ENCODE measurements around the gene CLRN2. TPM values are rescaled to one million over a fixed set of nuclear protein-coding genes. Genes with fewer than 3 reads are reported as not detected.

CLRN2 gene
- total RNA-seq, 1 experiment from 2014 or later = not detected

- TF ChIP-seq PRRX2 (CRISPR knock-in tag; IDR thresholded peaks at IDR 0.05) (no peak), ELF4 (CRISPR knock-in tag; IDR thresholded peaks at IDR 0.05; ENCODE audit: low read depth) (no peak), CTCF (IDR thresholded peaks at IDR 0.05) (no peak), MYBL2 (CRISPR knock-in tag; IDR thresholded peaks at IDR 0.05) (no peak)
Observed at GRCh38 chr4:17497890-17498523, 17.0 kb upstream of the CLRN2 start (continued).

GRCh38 chr4:17500574-17500973 lies 14.4 kb upstream of the CLRN2 start:
- POLR2A ChIA-PET = no interaction called here
- DNase-seq (ENCODE audit: low spot score) (no peak), ATAC-seq (no peak)
- no peaks in the 10 kb centered on the region for H3K27me3 Mint-ChIP-seq (ENCODE audit: low read depth)
- CTCF ChIA-PET = no interaction called here
- H3K9me3 Mint-ChIP-seq = no peaks in the 10 kb centered on the region
- TF ChIP-seq ZMAT4 (CRISPR knock-in tag; IDR thresholded peaks at IDR 0.05) (no peak), CTCF (IDR thresholded peaks at IDR 0.05) (no peak), CBFB (CRISPR knock-in tag; IDR thresholded peaks at IDR 0.05; ENCODE audit: low read depth) (no peak), ZNF671 (CRISPR knock-in tag; IDR thresholded peaks at IDR 0.05) (no peak), NR2C2 (CRISPR knock-in tag; IDR thresholded peaks at IDR 0.05) (no peak), ZNF532 (CRISPR knock-in tag; IDR thresholded peaks at IDR 0.05; ENCODE audit: borderline replicate concordance) (no peak), NFYB (CRISPR knock-in tag; conservative IDR thresholded peaks at IDR 0.05; ENCODE audit: low read depth) (no peak)
- no peaks in the 10 kb centered on the region for H3K4me1 Mint-ChIP-seq
- H3K36me3 Mint-ChIP-seq = peaks cover 39% of the 10 kb centered on the region
- H3K27ac Mint-ChIP-seq = no peak overlapping the region
- no peak overlapping the region for H3K4me3 Mint-ChIP-seq

- Mint-ChIP-seq H3K9me3 (no peaks in the 10 kb centered on the region), H3K27ac (no peak overlapping the region), H3K4me1 (no peaks in the 10 kb centered on the region), H3K36me3 (peaks cover 42% of the 10 kb centered on the region), H3K4me3 (no peak overlapping the region), H3K27me3 (ENCODE audit: low read depth) (no peaks in the 10 kb centered on the region)
- ATAC-seq = no peak
- POLR2A ChIA-PET = no interaction called here
- DNase-seq (ENCODE audit: low spot score) = no peak
- CTCF ChIA-PET = no interaction called here
- TF ChIP-seq ARID4B (CRISPR knock-in tag; IDR thresholded peaks at IDR 0.05; ENCODE audit: borderline replicate concordance) = no peak
- no peak for TF ChIP-seq FOXJ3 (CRISPR knock-in tag; IDR thresholded peaks at IDR 0.05; ENCODE audit: borderline replicate concordance)
- no peak for TF ChIP-seq PRDM15 (CRISPR knock-in tag; IDR thresholded peaks at IDR 0.05)
- no peak for TF ChIP-seq USF2 (CRISPR knock-in tag; IDR thresholded peaks at IDR 0.05)
- TF ChIP-seq NR2C2 (CRISPR knock-in tag; IDR thresholded peaks at IDR 0.05) = no peak
- no peak for TF ChIP-seq ZNF416 (CRISPR knock-in tag; IDR thresholded peaks at IDR 0.05)
Observed at GRCh38 chr4:17502756-17503155, 12.2 kb upstream of the CLRN2 start.
